GM20000 (cell line): ENCODE data around the gene MKI67.

Experiments used
- DNase-seq: peaks from one replicate; pipeline ENCODE4 v3.0.0; 2012; ENCODE audit warnings: low spot score
- TF ChIP-seq, protein P1 (sequence below): IDR thresholded peaks from 2 replicates; pipeline ENCODE4 v1.5.1; 2012; ENCODE audit warnings: mild to moderate bottlenecking, control low read depth; ENCODE audit errors: extremely low read depth, missing control alignments

MKI67 gene

GRCh38 chr10:128058106-128058749, 68.0 kb downstream of the MKI67 start:
- TF ChIP-seq, protein P1, sequence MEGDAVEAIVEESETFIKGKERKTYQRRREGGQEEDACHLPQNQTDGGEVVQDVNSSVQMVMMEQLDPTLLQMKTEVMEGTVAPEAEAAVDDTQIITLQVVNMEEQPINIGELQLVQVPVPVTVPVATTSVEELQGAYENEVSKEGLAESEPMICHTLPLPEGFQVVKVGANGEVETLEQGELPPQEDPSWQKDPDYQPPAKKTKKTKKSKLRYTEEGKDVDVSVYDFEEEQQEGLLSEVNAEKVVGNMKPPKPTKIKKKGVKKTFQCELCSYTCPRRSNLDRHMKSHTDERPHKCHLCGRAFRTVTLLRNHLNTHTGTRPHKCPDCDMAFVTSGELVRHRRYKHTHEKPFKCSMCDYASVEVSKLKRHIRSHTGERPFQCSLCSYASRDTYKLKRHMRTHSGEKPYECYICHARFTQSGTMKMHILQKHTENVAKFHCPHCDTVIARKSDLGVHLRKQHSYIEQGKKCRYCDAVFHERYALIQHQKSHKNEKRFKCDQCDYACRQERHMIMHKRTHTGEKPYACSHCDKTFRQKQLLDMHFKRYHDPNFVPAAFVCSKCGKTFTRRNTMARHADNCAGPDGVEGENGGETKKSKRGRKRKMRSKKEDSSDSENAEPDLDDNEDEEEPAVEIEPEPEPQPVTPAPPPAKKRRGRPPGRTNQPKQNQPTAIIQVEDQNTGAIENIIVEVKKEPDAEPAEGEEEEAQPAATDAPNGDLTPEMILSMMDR: no peak
- DNase-seq: no peak

DNA sequence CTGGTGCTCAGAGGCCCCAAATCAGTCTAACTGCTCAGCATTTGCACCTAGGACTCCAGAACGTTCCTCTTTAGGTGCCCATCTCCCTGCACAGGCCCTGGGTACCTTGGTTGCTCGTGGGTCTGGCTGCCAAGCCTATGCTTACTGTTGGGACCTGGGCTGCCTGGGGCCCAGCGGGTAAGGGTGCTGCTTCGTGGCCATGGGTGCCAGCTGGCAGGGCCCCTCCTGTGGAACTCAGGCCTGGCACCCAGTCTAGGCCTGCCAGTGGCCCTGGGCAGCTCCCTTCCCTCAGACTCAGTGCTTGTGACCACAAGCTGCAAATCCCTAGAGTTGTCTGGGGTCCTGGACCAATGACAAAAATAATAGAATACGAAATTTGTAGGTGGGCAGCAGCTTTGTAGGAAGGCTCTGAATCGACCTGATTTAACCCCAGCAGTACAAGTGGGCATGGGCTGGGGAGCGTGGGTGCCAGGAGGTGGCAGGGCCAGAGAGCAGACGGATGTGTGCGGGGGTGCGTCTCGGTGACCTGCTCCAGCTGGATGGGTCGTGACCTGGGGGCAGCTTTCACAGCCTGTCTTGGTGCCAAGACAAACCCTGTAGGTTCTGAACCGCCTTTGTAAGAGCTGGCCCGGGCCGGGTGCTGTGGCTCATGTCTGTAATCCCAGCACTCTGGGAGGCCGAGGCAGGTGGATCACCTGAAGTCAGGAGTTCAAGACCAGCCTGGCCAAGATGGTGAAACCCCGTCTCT, 69.7 kb downstream of the MKI67 start:
- TF ChIP-seq, protein P1: no peak
- no peak for DNase-seq

GRCh38 chr10:128055061-128055868, 71.0 kb downstream of the MKI67 start:
- TF ChIP-seq, protein P1: peak; percentile 2
- no peak for DNase-seq

GRCh38 chr10:128054163-128054970, 71.9 kb downstream of the MKI67 start:
- no peak for DNase-seq
- TF ChIP-seq, protein P1: no peak

DNA sequence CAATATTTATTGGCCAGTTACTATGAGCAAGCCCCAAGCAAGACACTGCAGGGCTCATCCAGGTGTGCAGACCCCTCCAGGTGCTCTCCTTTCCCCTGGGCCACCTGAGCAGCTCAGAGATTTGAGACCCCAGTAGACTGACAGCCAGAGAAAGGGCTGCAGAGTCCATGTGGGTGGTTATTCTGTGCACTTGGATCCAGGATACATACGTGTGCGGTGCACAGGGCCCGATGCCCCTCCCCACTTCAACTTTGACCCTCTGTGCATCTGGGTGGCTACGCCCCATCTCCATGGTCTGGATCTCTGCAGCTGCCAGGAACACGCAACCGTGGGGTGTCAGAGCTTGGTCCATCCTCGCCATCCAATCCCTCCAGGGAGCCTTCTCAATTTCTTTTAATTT, 72.9 kb downstream of the MKI67 start:
- no peak for DNase-seq
- TF ChIP-seq, protein P1: no peak

DNA sequence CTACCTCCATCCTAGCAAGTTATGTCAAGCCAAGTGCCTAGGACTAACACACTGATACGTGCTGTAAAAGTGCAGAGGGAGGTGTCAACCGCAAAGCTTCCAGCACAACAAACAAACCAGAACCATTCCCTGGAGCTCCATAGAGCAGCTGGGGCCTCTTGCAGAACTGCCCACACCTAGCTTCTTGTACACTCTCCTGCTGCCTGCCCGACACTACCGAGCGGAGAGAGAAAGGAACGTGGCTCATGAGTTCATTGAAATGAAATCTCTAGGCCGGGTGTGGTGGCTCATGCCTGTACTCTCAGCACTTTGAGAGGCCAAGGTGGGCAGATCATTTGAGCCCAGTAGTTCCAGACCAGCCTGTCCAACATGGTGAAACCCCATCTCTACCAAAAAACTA, 73.5 kb downstream of the MKI67 start:
- TF ChIP-seq, protein P1: no peak
- no peak for DNase-seq
